Tibial artery (tissue), 4 donors: ENCODE data around the gene DMTF1.

Source experiments
- DNase-seq, 2 donors: peaks; one replicate each; pipeline ENCODE4 v3.0.0-alpha.2; 2019
- H3K27ac ChIP-seq, 2 donors: fragments of 200-600 bp; sonication (generic) in 1 of 2; 1 replicate in 1 of 2; 2 replicates in 1 of 2; pipeline ENCODE4 v1.5.1; 2018 to 2019; ENCODE audit warnings: mild to moderate bottlenecking in 1 of 2
- H3K27me3 ChIP-seq, 2 donors: fragments of 200-600 bp; sonication (generic) in 1 of 2; one replicate each; pipeline versions ENCODE4 v1.5.1 to v1.6.0; 2016 to 2019
- H3K36me3 ChIP-seq, 3 donors: fragments of 200-600 bp; sonication (generic) in 2 of 3; one replicate each; pipeline ENCODE4 v1.5.1; 2016 to 2019; ENCODE audit warnings: mild to moderate bottlenecking in 2 of 3
- H3K4me1 ChIP-seq, 4 donors: fragments of 200-600 bp; sonication (generic) in 2 of 4; 1 replicate in 3 of 4; 2 replicates in 1 of 4; pipeline ENCODE4 v1.5.1; 2016 to 2019
- H3K4me3 ChIP-seq, 2 donors: fragments of 200-600 bp; sonication (generic) in 1 of 2; 1 replicate in 1 of 2; 2 replicates in 1 of 2; pipeline ENCODE4 v1.5.1; 2018 to 2019; ENCODE audit warnings: mild to moderate bottlenecking in 2 of 2
- H3K9me3 ChIP-seq, 3 donors: fragments of 200-600 bp; sonication (generic) in 1 of 3; one replicate each; pipeline ENCODE4 v1.5.1; 2016 to 2019
- CTCF ChIP-seq, 2 experiments: fragments of 200-600 bp in 1 of 2; fragments of 450-650 bp in 1 of 2; IDR thresholded peaks; one replicate each; pipeline ENCODE4 v1.5.1; 2017 to 2019; ENCODE audit warnings: antibody characterized with exemption in 2 of 2, mild to moderate bottlenecking in 1 of 2, moderate library complexity in 1 of 2
- intact Hi-C: fragments of 100-400 bp; cut with DNase I; formaldehyde crosslinking; loops from one replicate; pipeline ENCODE4 v1.15.0; 2023; ENCODE audit warnings: low total_unique reads

Gene DMTF1

GRCh38 chr7:87213252-87213651, 61.0 kb downstream of the DMTF1 start:
- Histone ChIP-seq H3K9me3 (no peaks in the 10 kb centered on the region), H3K4me1 (peaks cover 0 to 27% (median 10%) of the 10 kb centered on the region in 4 donors), H3K27ac (no peak overlapping the region), H3K36me3 (peaks cover 4 to 12% (median 5%) of the 10 kb centered on the region in 3 donors), H3K27me3 (no peaks in the 10 kb centered on the region), H3K4me3 (no peak overlapping the region)
- no peak for TF ChIP-seq CTCF (IDR thresholded peaks at IDR 0.05)
- intact Hi-C loops, result loop anchor here (10.0 kb wide), 1 partner anchor 48 kb away; no protein-coding TSS in a partner anchor
- no peak for DNase-seq

GRCh38 chr7:87213811-87214210, 61.6 kb downstream of the DMTF1 start:
- intact Hi-C loops, result loop anchor here (10.0 kb wide), 1 partner anchor 49 kb away; no protein-coding TSS in a partner anchor
- Histone ChIP-seq H3K36me3 (peaks cover under 1 to 7% (median 5%) of the 10 kb centered on the region in 3 donors), H3K27ac (no peak overlapping the region), H3K9me3 (no peaks in the 10 kb centered on the region), H3K27me3 (no peaks in the 10 kb centered on the region), H3K4me1 (peaks cover 0 to 32% (median 12%) of the 10 kb centered on the region in 4 donors), H3K4me3 (no peak overlapping the region)
- TF ChIP-seq CTCF (IDR thresholded peaks at IDR 0.05), result no peak
- no peak for DNase-seq

GRCh38 chr7:87215046-87215445, 62.8 kb downstream of the DMTF1 start:
- Histone ChIP-seq H3K4me3 (no peak overlapping the region), H3K27ac (no peak overlapping the region), H3K27me3 (no peaks in the 10 kb centered on the region), H3K9me3 (no peaks in the 10 kb centered on the region), H3K36me3 (peaks cover 0 to 6% (median 5%) of the 10 kb centered on the region in 3 donors), H3K4me1 (peaks cover 0 to 32% (median 12%) of the 10 kb centered on the region in 4 donors)
- no peak for TF ChIP-seq CTCF (IDR thresholded peaks at IDR 0.05)
- no peak for DNase-seq
- intact Hi-C loops, result loop anchor here (5.0 to 10.0 kb wide), 2 partner anchors 33 to 50 kb away; no protein-coding TSS in a partner anchor

GRCh38 chr7:87216701-87217508, 64.7 kb downstream of the DMTF1 start:
- intact Hi-C loops, result loop anchor here (5.0 to 10.0 kb wide), 2 partner anchors 35 to 52 kb away; no protein-coding TSS in a partner anchor

More at GRCh38 chr7:87216701-87217508, 64.7 kb downstream of the DMTF1 start:
- no peaks in the 10 kb centered on the region for H3K27me3 ChIP-seq
- no peak overlapping the region for H3K4me3 ChIP-seq
- peak overlapping the region in 1 of 2 donors; percentile 5 for H3K27ac ChIP-seq
- H3K36me3 ChIP-seq, result no peaks in the 10 kb centered on the region
- no peak for DNase-seq
- H3K4me1 ChIP-seq, result peaks cover 0 to 38% (median 16%) of the 10 kb centered on the region in 4 donors
- H3K9me3 ChIP-seq, result no peaks in the 10 kb centered on the region
- TF ChIP-seq CTCF (IDR thresholded peaks at IDR 0.05), result no peak
